H9 (cell line): ENCODE measurements around the gene IFT122. TPM values are rescaled to one million over a fixed set of nuclear protein-coding genes. Genes with fewer than 3 reads are reported as not detected.

ENCODE experiments used
- DNase-seq: peaks from one replicate; pipeline ENCODE4 v3.0.0-alpha.2; 2017
- H2AFZ ChIP-seq: one replicate; pipeline ENCODE4 v1.6.1; 2013; ENCODE audit warnings: mild to moderate bottlenecking, low read length, control low read depth, moderate library complexity
- H2AK5ac ChIP-seq: 2 replicates; pipeline ENCODE4 v1.6.1; 2013; ENCODE audit warnings: low read length, control low read depth, mixed read lengths; ENCODE audit not compliant: insufficient read length
- H2BK120ac ChIP-seq: one replicate; pipeline ENCODE4 v1.6.1; 2013; ENCODE audit warnings: low read depth, mild to moderate bottlenecking, low read length, control low read depth, inconsistent platforms; ENCODE audit not compliant: poor library complexity, severe bottlenecking
- H2BK12ac ChIP-seq: 2 replicates; pipeline ENCODE4 v1.6.1; 2013; ENCODE audit warnings: low read length, control low read depth, mixed read lengths, low read depth; ENCODE audit not compliant: insufficient read length
- H2BK15ac ChIP-seq: 2 replicates; pipeline ENCODE4 v1.6.1; 2013; ENCODE audit warnings: low read depth, low read length, control low read depth
- H2BK20ac ChIP-seq: one replicate; pipeline ENCODE4 v1.6.1; 2013; ENCODE audit warnings: low read depth, mild to moderate bottlenecking, low read length, control low read depth, inconsistent platforms; ENCODE audit not compliant: poor library complexity, severe bottlenecking
- H2BK5ac ChIP-seq: 2 replicates; pipeline ENCODE4 v1.6.1; 2013; ENCODE audit warnings: low read length, control low read depth, mixed read lengths; ENCODE audit not compliant: insufficient read length
- H3K14ac ChIP-seq: 2 replicates; pipeline ENCODE4 v1.6.1; 2013; ENCODE audit warnings: low read length, control low read depth; ENCODE audit not compliant: insufficient read depth
- H3K18ac ChIP-seq: 2 replicates; pipeline ENCODE4 v1.6.1; 2013; ENCODE audit warnings: low read depth, mild to moderate bottlenecking, mixed read lengths, low read length, control low read depth; ENCODE audit not compliant: insufficient read length
- H3K23ac ChIP-seq: 2 replicates; pipeline ENCODE4 v1.6.1; 2013; ENCODE audit warnings: low read length, control low read depth, mixed read lengths, low read depth; ENCODE audit not compliant: insufficient read length
- H3K23me2 ChIP-seq: 2 replicates; pipeline ENCODE4 v1.6.1; 2013; ENCODE audit warnings: low read depth, mild to moderate bottlenecking, mixed read lengths, low read length, control low read depth; ENCODE audit not compliant: insufficient read length, poor library complexity, severe bottlenecking
- H3K27ac ChIP-seq: 2 replicates; pipeline ENCODE4 v1.5.1; 2013; ENCODE audit warnings: low read length, control low read depth, mixed read lengths, low read depth; ENCODE audit not compliant: insufficient read length
- H3K27me3 ChIP-seq: 2 replicates; pipeline ENCODE4 v1.6.1; 2013; ENCODE audit warnings: low read length, control low read depth, inconsistent platforms; ENCODE audit not compliant: insufficient read depth
- H3K4ac ChIP-seq: 2 replicates; pipeline ENCODE4 v1.6.1; 2013; ENCODE audit warnings: low read depth, mild to moderate bottlenecking, control low read depth, inconsistent platforms, low read length, moderate library complexity
- H3K4me1 ChIP-seq: 2 replicates; pipeline ENCODE4 v1.6.1; 2013; ENCODE audit warnings: low read length, control low read depth, inconsistent platforms; ENCODE audit not compliant: insufficient read depth
- H3K4me2 ChIP-seq: 2 replicates; pipeline ENCODE4 v1.6.1; 2013; ENCODE audit warnings: low read length, control low read depth, mixed read lengths; ENCODE audit not compliant: insufficient read length, insufficient read depth
- H3K56ac ChIP-seq: 2 replicates; pipeline ENCODE4 v1.6.1; 2013; ENCODE audit warnings: low read depth, mild to moderate bottlenecking, mixed read lengths, low read length, control low read depth; ENCODE audit not compliant: insufficient read length
- H3K79me1 ChIP-seq: 2 replicates; pipeline ENCODE4 v1.6.1; 2013; ENCODE audit warnings: low read depth, mild to moderate bottlenecking, moderate library complexity, low read length, control low read depth, inconsistent platforms; ENCODE audit not compliant: insufficient read depth, poor library complexity, severe bottlenecking
- H3K79me2 ChIP-seq: 2 replicates; pipeline ENCODE4 v1.6.1; 2013; ENCODE audit warnings: low read length, control low read depth, inconsistent platforms; ENCODE audit not compliant: insufficient read depth
- H3K9ac ChIP-seq: 2 replicates; pipeline ENCODE4 v1.6.1; 2013; ENCODE audit warnings: low read length, control low read depth, mixed read lengths; ENCODE audit not compliant: insufficient read length; ENCODE audit errors: extremely low read depth
- H3K9me3 ChIP-seq: one replicate; pipeline ENCODE4 v1.6.1; 2013; ENCODE audit warnings: low read depth, low read length, inconsistent platforms; ENCODE audit not compliant: control insufficient read depth
- H3T11ph ChIP-seq: one replicate; pipeline ENCODE4 v1.6.1; 2013; ENCODE audit warnings: mild to moderate bottlenecking, low read length, control low read depth, inconsistent platforms
- H4K20me1 ChIP-seq: one replicate; pipeline ENCODE4 v1.6.1; 2013; ENCODE audit not compliant: control insufficient read depth, insufficient read length, insufficient read depth
- H4K5ac ChIP-seq: 2 replicates; pipeline ENCODE4 v1.6.1; 2013; ENCODE audit warnings: low read depth, mild to moderate bottlenecking, mixed read lengths, low read length, control low read depth; ENCODE audit not compliant: insufficient read length
- H4K8ac ChIP-seq: replicated peaks from 2 replicates; pipeline ENCODE4 v1.6.1; 2013; ENCODE audit warnings: low read length, control low read depth, mixed read lengths, low read depth; ENCODE audit not compliant: insufficient read length
- H4K91ac ChIP-seq: 2 replicates; pipeline ENCODE4 v1.6.1; 2013; ENCODE audit warnings: low read depth, mild to moderate bottlenecking, moderate library complexity, mixed read lengths, low read length, control low read depth; ENCODE audit not compliant: insufficient read length
- H3K27ac Mint-ChIP-seq, 3 experiments: 2 replicates in 2 of 3; 3 replicates in 1 of 3; pipeline ENCODE4 v1.8.0; 2020 to 2021; ENCODE audit warnings: mixed read lengths in 3 of 3, mild to moderate bottlenecking in 1 of 3, moderate library complexity in 1 of 3
- H3K27me3 Mint-ChIP-seq: 2 replicates; pipeline ENCODE4 v1.8.0; 2021; ENCODE audit warnings: low read depth, mild to moderate bottlenecking, moderate library complexity, mixed read lengths
- H3K36me3 Mint-ChIP-seq, 3 experiments: 2 replicates in 2 of 3; 3 replicates in 1 of 3; pipeline ENCODE4 v1.8.0; 2020 to 2021; ENCODE audit warnings: low read depth in 3 of 3, mixed read lengths in 3 of 3; ENCODE audit not compliant: insufficient read depth in 1 of 3
- H3K4me1 Mint-ChIP-seq, 2 experiments: 2 replicates each; pipeline ENCODE4 v1.8.0; 2020; ENCODE audit warnings: mixed read lengths in 2 of 2
- H3K4me3 Mint-ChIP-seq, 2 experiments: 2 replicates in 1 of 2; 3 replicates in 1 of 2; pipeline ENCODE4 v1.8.0; 2020 to 2021; ENCODE audit warnings: mild to moderate bottlenecking in 2 of 2, mixed read lengths in 2 of 2, moderate library complexity in 1 of 2
- H3K9me3 Mint-ChIP-seq, 2 experiments: 2 replicates in 1 of 2; 3 replicates in 1 of 2; pipeline ENCODE4 v1.8.0; 2020; ENCODE audit warnings: mild to moderate bottlenecking in 2 of 2, mixed read lengths in 2 of 2, moderate library complexity in 1 of 2
- WGBS: extraction: QIAGEN DNeasy Blood & Tissue Kit; methylation state at CpG from one replicate; pipeline ENCODE4 v1.1.7; 2013; ENCODE audit warnings: missing lambda C conversion rate, low lambda C conversion rate, mixed read lengths; ENCODE audit not compliant: insufficient read length; ENCODE audit errors: extremely low coverage; 5-methylcytosine and 5-hydroxymethylcytosine counted together
- total RNA-seq: library from RNA; stranded (reverse); gene quantifications from 2 replicates; pipeline ENCODE4 v1.2.1, GENCODE V29; 2021
- TF ChIP-seq, protein P1 (sequence below): fragments of 200-600 bp; sonication (generic); conservative IDR thresholded peaks from 3 replicates; pipeline ENCODE4 v1.8.0; 2021; ENCODE audit warnings: antibody characterized with exemption, mild to moderate bottlenecking

IFT122 gene
- total RNA-seq, 1 experiment from 2014 or later: 19.3 TPM

DNA sequence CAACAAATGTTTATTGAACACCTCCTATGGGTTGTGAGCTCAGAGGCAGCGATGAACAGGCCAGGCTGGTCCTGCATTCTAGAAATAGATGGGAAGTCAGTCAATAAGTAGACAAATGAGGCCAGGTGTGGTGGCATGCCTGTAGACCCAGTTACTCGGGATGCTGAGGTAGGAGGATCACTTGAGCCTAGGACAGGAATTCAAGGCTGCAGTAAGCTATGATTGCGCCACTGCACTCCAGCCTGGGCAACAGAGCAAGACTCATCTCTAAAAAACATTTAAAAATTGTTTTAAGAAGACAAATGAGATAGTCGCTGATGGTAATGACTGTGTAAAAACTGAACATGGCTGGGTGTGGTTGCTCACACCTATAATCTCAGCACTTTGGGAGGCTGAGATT is 84.1 kb downstream of the IFT122 start:
- Histone ChIP-seq H3K4ac (no peak overlapping the region), H2AK5ac (no peak overlapping the region), H3K79me2 (no peaks in the 10 kb centered on the region), H3K4me1 (no peaks in the 10 kb centered on the region), H2BK12ac (no peak overlapping the region), H3K23me2 (no peaks in the 10 kb centered on the region), H3K4me2 (no peak overlapping the region), H2AFZ (no peak overlapping the region), H4K5ac (no peak overlapping the region), H2BK20ac (no peak overlapping the region), H3K56ac (no peak overlapping the region), H3T11ph (no peak overlapping the region), H3K9me3 (no peaks in the 10 kb centered on the region), H4K20me1 (no peaks in the 10 kb centered on the region), H3K18ac (no peak overlapping the region), H4K8ac (no peak overlapping the region), H3K14ac (no peak overlapping the region), H3K23ac (no peak overlapping the region), H2BK5ac (no peak overlapping the region), H3K27ac (no peak overlapping the region), H3K27me3 (no peaks in the 10 kb centered on the region; the same call in 1 of the 2 replicates), H2BK120ac (no peak overlapping the region), H3K79me1 (no peaks in the 10 kb centered on the region), H2BK15ac (no peak overlapping the region), H4K91ac (no peak overlapping the region), H3K9ac (no peak overlapping the region)
- no peak for DNase-seq
- peaks cover 14 to 19% of the 10 kb centered on the region in 2 experiments for H3K4me1 Mint-ChIP-seq
- TF ChIP-seq, protein P1, sequence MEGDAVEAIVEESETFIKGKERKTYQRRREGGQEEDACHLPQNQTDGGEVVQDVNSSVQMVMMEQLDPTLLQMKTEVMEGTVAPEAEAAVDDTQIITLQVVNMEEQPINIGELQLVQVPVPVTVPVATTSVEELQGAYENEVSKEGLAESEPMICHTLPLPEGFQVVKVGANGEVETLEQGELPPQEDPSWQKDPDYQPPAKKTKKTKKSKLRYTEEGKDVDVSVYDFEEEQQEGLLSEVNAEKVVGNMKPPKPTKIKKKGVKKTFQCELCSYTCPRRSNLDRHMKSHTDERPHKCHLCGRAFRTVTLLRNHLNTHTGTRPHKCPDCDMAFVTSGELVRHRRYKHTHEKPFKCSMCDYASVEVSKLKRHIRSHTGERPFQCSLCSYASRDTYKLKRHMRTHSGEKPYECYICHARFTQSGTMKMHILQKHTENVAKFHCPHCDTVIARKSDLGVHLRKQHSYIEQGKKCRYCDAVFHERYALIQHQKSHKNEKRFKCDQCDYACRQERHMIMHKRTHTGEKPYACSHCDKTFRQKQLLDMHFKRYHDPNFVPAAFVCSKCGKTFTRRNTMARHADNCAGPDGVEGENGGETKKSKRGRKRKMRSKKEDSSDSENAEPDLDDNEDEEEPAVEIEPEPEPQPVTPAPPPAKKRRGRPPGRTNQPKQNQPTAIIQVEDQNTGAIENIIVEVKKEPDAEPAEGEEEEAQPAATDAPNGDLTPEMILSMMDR: no peak
- no peak overlapping the region for H3K27ac Mint-ChIP-seq
- no CpG with 5 or more reads among the region's 4 CpGs for WGBS
- H3K4me3 Mint-ChIP-seq: no peak overlapping the region
- no peaks in the 10 kb centered on the region; the same call in 1 of the 2 replicates for H3K27me3 Mint-ChIP-seq
- no peaks in the 10 kb centered on the region for H3K9me3 Mint-ChIP-seq
- no peaks in the 10 kb centered on the region for H3K36me3 Mint-ChIP-seq
